ENCODE measurements around the gene ZNF594.

DNA sequence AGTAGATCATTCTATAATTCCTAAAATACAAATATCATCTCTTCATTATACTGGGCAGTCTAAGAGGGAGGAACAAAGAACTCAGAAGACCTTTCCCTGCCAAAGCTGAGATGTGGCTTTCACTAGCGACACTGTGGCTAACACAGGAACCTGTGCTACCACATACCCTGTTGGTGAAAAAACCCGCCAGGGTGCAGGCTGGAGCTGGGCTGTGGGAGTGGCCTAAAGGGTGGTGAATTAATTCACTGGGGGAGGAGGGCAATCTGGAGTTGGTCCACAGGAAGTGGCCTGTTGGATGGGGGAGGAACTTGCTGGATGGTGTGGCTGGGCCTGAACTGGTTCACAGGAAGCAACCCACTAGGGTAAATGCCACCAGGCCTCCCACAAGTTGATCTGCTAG is 7.4 kb downstream of the ZNF594 start:
- TF ChIP-seq, protein P1, sequence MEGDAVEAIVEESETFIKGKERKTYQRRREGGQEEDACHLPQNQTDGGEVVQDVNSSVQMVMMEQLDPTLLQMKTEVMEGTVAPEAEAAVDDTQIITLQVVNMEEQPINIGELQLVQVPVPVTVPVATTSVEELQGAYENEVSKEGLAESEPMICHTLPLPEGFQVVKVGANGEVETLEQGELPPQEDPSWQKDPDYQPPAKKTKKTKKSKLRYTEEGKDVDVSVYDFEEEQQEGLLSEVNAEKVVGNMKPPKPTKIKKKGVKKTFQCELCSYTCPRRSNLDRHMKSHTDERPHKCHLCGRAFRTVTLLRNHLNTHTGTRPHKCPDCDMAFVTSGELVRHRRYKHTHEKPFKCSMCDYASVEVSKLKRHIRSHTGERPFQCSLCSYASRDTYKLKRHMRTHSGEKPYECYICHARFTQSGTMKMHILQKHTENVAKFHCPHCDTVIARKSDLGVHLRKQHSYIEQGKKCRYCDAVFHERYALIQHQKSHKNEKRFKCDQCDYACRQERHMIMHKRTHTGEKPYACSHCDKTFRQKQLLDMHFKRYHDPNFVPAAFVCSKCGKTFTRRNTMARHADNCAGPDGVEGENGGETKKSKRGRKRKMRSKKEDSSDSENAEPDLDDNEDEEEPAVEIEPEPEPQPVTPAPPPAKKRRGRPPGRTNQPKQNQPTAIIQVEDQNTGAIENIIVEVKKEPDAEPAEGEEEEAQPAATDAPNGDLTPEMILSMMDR (IDR thresholded peaks at IDR 0.05) = no peak
- no peak for TF ChIP-seq POLR2AphosphoS5 (IDR thresholded peaks at IDR 0.05)
- no peak for TF ChIP-seq POLR2A (IDR thresholded peaks at IDR 0.05)

Measured in suprapubic skin (tissue), 4 donors.